SK-N-MC (cell line): ENCODE results near the gene CAMK4.

Source experiments
- EZH2 ChIP-seq: fragments of 200-600 bp; sonication (generic); IDR thresholded peaks from one replicate; pipeline ENCODE4 v1.6.1; 2017; ENCODE audit warnings: antibody characterized with exemption
- POLR2AphosphoS5 ChIP-seq: IDR thresholded peaks from 2 replicates; pipeline ENCODE4 v1.6.1; 2012; ENCODE audit warnings: mild to moderate bottlenecking, low read depth, low read length, borderline replicate concordance

GRCh38 chr5:111407562-111407961, 183.4 kb downstream of the CAMK4 start:
- no peak for TF ChIP-seq EZH2
- TF ChIP-seq POLR2AphosphoS5, result no peak
